Effector memory CD4-positive, alpha-beta T cell (primary cell): ENCODE data around the gene C16orf87.

ENCODE experiments used
- DNase-seq, 3 donors: peaks; one replicate each; pipeline ENCODE4 v3.0.0-alpha.2; 2020
- H3K27ac ChIP-seq: 2 replicates; pipeline ENCODE4 v1.7.0; 2013; ENCODE audit warnings: mild to moderate bottlenecking, low read length, moderate library complexity; ENCODE audit not compliant: insufficient read depth, poor library complexity, severe bottlenecking
- H3K27me3 ChIP-seq: replicated peaks from 2 replicates; pipeline ENCODE4 v1.7.0; 2013; ENCODE audit warnings: mild to moderate bottlenecking, low read length; ENCODE audit not compliant: insufficient read depth, control insufficient read depth, poor library complexity, severe bottlenecking
- H3K36me3 ChIP-seq: 2 replicates; pipeline ENCODE4 v1.7.0; 2013; ENCODE audit warnings: mild to moderate bottlenecking, low read length, moderate library complexity; ENCODE audit not compliant: control insufficient read depth, insufficient read depth
- H3K4me1 ChIP-seq: 2 replicates; pipeline ENCODE4 v1.7.0; 2013; ENCODE audit warnings: low read length, mild to moderate bottlenecking; ENCODE audit not compliant: control insufficient read depth, insufficient read depth, poor library complexity, severe bottlenecking
- H3K4me3 ChIP-seq: 2 replicates; pipeline ENCODE4 v1.7.0; 2013; ENCODE audit warnings: low read length, low read depth, mild to moderate bottlenecking; ENCODE audit not compliant: insufficient read depth, poor library complexity, severe bottlenecking
- H3K9me3 ChIP-seq: 2 replicates; pipeline ENCODE4 v1.7.0; 2013; ENCODE audit warnings: mild to moderate bottlenecking, low read length, moderate library complexity; ENCODE audit not compliant: control insufficient read depth

C16orf87 gene

GRCh38 chr16:46843898-46844642, 13.1 kb upstream of the C16orf87 start:
- no peaks in the 10 kb centered on the region for H3K27me3 ChIP-seq
- H3K36me3 ChIP-seq, result no peaks in the 10 kb centered on the region
- no peak for DNase-seq
- H3K9me3 ChIP-seq, result no peaks in the 10 kb centered on the region
- H3K27ac ChIP-seq, result no peak overlapping the region
- no peak overlapping the region for H3K4me3 ChIP-seq
- H3K4me1 ChIP-seq, result no peaks in the 10 kb centered on the region

DNA sequence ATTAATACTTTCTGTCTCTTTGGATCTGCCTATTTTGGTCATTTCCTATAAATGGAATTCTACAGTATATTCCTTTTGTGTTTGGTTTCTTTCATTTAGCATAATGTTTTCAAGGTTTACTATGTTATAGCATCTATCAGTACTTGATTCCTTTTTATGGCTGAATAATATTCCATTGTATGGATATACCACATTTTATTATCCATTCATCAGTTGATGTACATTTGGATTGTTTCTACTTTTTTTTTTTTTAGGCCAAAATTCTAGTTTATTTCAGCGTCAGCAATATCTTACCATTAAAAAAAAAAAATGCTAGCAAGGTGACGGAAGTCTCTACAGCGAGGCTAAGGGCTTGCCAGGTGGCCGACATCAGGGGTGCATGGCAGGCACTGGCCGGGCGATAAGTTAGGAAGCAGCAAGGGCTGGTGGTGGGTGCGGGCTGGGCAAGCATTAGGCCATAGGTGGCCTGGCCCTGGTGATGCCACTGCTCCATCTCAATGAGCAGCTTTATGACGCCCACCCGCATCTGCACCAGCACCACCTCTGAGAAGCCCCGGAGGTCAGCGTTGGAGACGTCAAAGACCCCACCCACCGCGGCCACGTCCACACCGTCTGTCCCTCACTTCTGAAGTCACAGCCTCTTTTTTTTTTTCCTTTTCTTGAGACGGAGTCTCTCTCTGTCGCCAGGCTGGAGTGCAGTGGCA, 11.4 kb upstream of the C16orf87 start:
- Histone ChIP-seq H3K27ac (no peak overlapping the region), H3K27me3 (no peaks in the 10 kb centered on the region), H3K4me1 (no peaks in the 10 kb centered on the region), H3K4me3 (no peak overlapping the region), H3K9me3 (no peaks in the 10 kb centered on the region), H3K36me3 (no peaks in the 10 kb centered on the region)
- DNase-seq, result no peak

DNA sequence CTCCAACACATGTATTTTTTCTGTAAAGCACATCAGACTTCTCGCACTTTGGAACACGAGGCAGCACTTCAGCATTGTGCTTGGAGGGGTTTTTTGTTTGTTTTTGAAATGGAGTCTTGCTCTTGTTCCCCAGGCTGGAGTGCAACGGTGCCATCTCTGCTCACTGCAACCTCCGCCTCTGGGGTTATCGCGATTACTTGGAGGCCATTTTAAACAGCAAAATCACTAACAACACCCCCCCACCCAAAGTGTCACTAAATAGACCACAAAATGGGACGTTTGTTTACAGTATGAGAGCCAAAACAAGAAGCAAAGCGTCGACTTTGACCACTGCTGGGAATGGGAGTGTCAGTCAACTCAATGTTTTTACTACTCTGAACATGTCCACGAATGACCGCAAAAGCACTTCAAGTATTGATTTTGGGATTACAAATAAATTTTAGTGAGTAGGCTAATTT, 9.0 kb upstream of the C16orf87 start:
- H3K4me1 ChIP-seq, result no peaks in the 10 kb centered on the region
- no peaks in the 10 kb centered on the region for H3K9me3 ChIP-seq
- no peak for DNase-seq
- H3K27me3 ChIP-seq, result no peaks in the 10 kb centered on the region
- H3K36me3 ChIP-seq, result no peaks in the 10 kb centered on the region
- no peak overlapping the region for H3K4me3 ChIP-seq
- no peak overlapping the region for H3K27ac ChIP-seq

DNA sequence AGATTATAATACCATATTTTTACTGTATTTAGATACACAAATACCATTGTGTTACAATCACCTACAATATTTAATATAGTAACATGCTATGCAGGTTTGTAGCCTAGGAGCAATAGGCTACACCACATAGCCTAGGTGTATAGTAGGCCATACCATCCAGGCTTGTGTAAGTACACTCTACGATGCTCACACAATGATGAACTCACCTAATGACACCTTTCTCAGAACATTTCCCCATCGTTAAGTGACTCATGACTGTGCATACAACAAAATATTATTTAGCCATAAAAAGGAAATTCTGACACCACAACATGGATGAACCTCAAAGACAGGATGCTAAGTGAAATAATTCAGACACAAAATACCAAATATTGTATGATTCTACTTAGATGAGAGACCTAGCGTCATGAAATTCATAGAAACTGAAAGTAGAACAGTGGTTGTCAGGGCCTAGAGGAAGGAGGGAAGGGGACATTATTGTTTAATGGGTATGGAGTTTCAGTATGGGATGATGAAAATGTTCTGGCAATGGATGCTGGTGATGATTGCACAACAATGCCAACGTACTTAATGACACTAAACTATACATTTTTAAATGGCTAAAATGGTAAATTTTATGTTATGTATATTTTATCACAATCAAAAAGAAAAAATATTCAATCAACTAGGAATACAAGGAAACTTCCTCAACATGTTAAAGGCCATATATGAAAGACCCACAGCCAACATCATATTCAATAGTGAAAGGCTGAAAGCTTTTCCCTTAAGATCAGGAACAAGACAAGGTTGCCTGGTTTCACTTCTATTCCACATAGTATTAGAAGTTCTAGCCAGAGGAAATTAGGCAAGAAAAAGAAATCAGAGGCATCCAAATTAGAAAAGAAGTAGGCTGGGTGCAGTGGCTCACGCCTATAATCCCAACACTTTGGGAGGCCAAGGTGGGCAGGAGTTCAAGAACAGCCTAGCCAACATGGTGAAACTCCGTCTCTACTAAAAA, 5.9 kb upstream of the C16orf87 start:
- H3K9me3 ChIP-seq, result no peaks in the 10 kb centered on the region
- H3K36me3 ChIP-seq, result no peaks in the 10 kb centered on the region
- H3K4me3 ChIP-seq, result no peak overlapping the region
- H3K4me1 ChIP-seq, result no peaks in the 10 kb centered on the region
- H3K27ac ChIP-seq, result no peak overlapping the region
- no peak for DNase-seq
- no peaks in the 10 kb centered on the region for H3K27me3 ChIP-seq

DNA sequence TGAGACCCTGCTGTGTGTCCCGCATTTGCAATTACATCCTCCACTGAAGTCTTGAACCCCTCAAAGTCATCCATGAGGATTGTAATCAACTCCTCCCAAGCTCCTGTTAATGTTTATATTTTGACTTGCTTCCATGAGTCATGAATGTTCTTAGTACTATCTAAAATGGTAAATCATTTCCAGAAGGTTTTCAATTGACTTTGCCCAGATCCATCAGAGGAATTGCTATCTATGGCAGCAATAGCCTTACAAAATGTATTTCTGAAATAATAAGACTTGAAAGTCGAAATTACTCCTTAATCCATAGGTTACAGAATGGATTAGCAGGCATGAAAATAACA, 2.5 kb upstream of the C16orf87 start:
- DNase-seq, result no peak
- no peaks in the 10 kb centered on the region for H3K4me1 ChIP-seq
- H3K27ac ChIP-seq, result no peak overlapping the region
- no peaks in the 10 kb centered on the region for H3K9me3 ChIP-seq
- H3K36me3 ChIP-seq, result no peaks in the 10 kb centered on the region
- no peak overlapping the region for H3K4me3 ChIP-seq
- no peaks in the 10 kb centered on the region for H3K27me3 ChIP-seq

DNA sequence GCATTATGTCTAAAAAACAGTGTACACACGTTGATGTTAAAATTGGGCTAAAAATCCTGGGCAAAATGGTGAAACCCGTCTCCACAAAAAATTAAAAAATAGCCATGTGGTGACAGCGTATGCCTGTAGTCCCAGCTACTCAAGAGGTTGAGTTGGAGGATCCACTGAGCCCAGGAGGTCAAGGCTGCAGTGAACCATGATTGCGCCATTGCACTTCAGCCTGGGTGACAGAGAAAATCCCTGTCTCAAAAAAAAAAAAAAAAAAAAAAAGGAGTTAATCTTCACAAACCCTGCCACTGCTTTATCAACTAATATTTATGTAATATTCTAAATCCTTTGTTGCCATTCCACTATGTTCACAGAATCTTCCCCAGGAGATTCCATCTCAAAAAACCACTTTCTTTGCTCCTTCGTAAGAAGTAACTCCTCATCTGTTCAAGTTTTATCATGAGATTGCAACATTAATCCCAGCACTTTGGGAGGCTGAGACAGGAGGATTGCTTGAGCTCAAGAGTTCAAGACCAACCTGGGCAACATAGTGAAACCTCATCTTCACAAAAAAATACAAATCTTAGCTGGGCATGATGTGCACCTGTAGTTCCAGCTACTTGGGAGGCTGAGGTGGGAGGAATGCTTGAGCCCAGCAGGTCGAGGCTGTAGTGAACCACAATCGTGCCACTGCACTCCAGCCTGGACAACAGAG, 1.9 kb upstream of the C16orf87 start:
- Histone ChIP-seq H3K27ac (no peak overlapping the region), H3K4me3 (no peak overlapping the region), H3K36me3 (no peaks in the 10 kb centered on the region), H3K9me3 (no peaks in the 10 kb centered on the region), H3K4me1 (no peaks in the 10 kb centered on the region), H3K27me3 (no peaks in the 10 kb centered on the region)
- DNase-seq, result no peak

DNA sequence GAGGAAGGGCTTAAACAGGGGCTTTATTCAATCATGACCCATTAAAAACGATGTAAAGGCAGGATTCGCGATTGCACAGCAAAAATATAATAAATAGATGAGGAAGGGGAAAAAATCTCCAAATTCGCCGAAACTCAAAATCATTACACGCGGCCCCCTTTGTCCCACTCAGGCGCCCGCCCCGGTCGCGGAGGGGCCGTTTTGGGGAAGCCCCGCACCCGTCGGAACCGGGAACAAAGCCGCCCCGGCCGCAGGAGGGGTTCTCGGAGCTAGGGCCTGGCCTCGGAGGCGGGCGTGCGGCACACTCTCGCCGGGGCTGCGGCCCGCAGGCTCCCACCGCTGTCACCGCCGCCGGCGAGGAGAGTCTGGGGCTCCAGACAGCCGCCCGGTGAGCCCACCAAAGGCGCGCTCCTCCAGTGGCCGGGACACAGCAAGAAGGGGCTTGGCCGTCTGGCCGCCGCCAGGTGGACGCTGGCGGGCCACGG, 521 bp downstream of the C16orf87 start:
- no peaks in the 10 kb centered on the region for H3K27me3 ChIP-seq
- peak; percentile 9 to 29 (median 10) for DNase-seq
- no peaks in the 10 kb centered on the region for H3K9me3 ChIP-seq
- no peaks in the 10 kb centered on the region for H3K36me3 ChIP-seq
- H3K4me3 ChIP-seq, result peak overlapping the region; percentile 81
- H3K27ac ChIP-seq, result peak overlapping the region; percentile 72
- H3K4me1 ChIP-seq, result no peaks in the 10 kb centered on the region

- Histone ChIP-seq H3K27ac (no peak overlapping the region), H3K27me3 (no peaks in the 10 kb centered on the region)
Observed at GRCh38 chr16:46828943-46829342, 2.0 kb downstream of the C16orf87 start.

GRCh38 chr16:46828292-46828691, 2.7 kb downstream of the C16orf87 start:
- Histone ChIP-seq H3K4me3 (no peak overlapping the region), H3K9me3 (no peaks in the 10 kb centered on the region), H3K36me3 (no peaks in the 10 kb centered on the region), H3K4me1 (no peaks in the 10 kb centered on the region), H3K27me3 (no peaks in the 10 kb centered on the region), H3K27ac (no peak overlapping the region)
- no peak for DNase-seq

More at GRCh38 chr16:46828943-46829342, 2.0 kb downstream of the C16orf87 start:
- H3K9me3 ChIP-seq, result no peaks in the 10 kb centered on the region
- no peaks in the 10 kb centered on the region for H3K4me1 ChIP-seq
- DNase-seq, result no peak
- H3K4me3 ChIP-seq, result no peak overlapping the region
- H3K36me3 ChIP-seq, result no peaks in the 10 kb centered on the region
